Neural crest cell (in vitro differentiated cells): Measurements from ENCODE around the gene ZSCAN5A. TPM values are rescaled to one million over a fixed set of nuclear protein-coding genes. Genes with fewer than 3 reads are reported as not detected.
"Not testable (repeated sequence)": the region's sequence is repeated elsewhere in the genome, so short reads cannot be mapped to it uniquely, and the experiment has no call there.

Experiments
- DNase-seq: peaks from one replicate; pipeline ENCODE4 v3.0.0; 2021; ENCODE audit warnings: low read depth, mixed read lengths, low spot score
- H3K27ac Mint-ChIP-seq: one replicate; pipeline ENCODE4 v1.8.0; 2021; ENCODE audit warnings: mild to moderate bottlenecking, mixed read lengths; ENCODE audit not compliant: unreplicated experiment
- H3K27me3 Mint-ChIP-seq: 2 replicates; pipeline ENCODE4 v1.8.0; 2021; ENCODE audit warnings: low read depth, mild to moderate bottlenecking, mixed read lengths
- H3K36me3 Mint-ChIP-seq: 2 replicates; pipeline ENCODE4 v1.8.0; 2021; ENCODE audit warnings: low read depth, mild to moderate bottlenecking, mixed read lengths
- H3K4me1 Mint-ChIP-seq: 2 replicates; pipeline ENCODE4 v1.8.0; 2021; ENCODE audit warnings: mixed read lengths
- H3K4me3 Mint-ChIP-seq: one replicate; pipeline ENCODE4 v1.8.0; 2021; ENCODE audit warnings: mild to moderate bottlenecking, mixed read lengths
- H3K9me3 Mint-ChIP-seq: 2 replicates; pipeline ENCODE4 v1.8.0; 2021; ENCODE audit warnings: mixed read lengths
- total RNA-seq: library from RNA; stranded (reverse); gene quantifications from 2 replicates; pipeline ENCODE4 v1.2.1, GENCODE V29; 2021
- TF ChIP-seq, protein P1 (sequence below): fragments of 200-600 bp; sonication (generic); conservative IDR thresholded peaks from 2 replicates; pipeline ENCODE4 v1.5.0; 2021; ENCODE audit warnings: antibody characterized with exemption, mild to moderate bottlenecking

Gene ZSCAN5A
- total RNA-seq, 1 donor from 2014 or later = 14.7 TPM

DNA sequence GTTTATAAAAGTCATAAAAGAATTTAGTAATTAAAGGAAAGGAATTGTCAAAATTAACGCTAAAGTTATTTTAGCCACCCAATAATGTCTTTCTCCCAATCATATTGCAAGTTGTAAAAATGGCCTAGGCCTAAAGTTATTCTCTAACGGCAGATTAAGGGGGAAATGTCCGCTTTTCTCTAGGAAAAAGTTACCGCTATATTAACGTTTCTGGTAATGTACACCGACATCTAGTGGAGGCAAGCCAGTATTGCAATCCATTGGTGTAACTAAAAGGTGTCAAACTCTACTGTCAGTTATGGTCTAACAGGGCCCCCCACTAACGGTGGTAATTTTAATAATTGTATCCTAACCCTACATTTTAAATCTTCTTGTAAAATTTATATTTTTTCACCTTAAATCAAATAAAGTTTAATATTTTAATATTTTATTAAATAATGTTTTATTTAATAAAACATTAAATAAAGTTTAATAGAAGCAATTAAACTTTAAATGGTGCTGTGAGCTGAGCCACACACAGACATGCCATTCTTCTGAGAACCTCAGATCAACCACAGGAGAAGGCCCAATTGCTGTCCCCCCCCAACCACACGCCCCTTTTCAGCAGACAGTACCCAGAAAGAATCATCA, 35.9 kb upstream of the ZSCAN5A start:
- H3K27me3 Mint-ChIP-seq = peaks cover 2% of the 10 kb centered on the region
- H3K4me3 Mint-ChIP-seq = no peak overlapping the region
- no peaks in the 10 kb centered on the region for H3K4me1 Mint-ChIP-seq
- H3K27ac Mint-ChIP-seq = no peak overlapping the region
- peaks cover 10% of the 10 kb centered on the region for H3K9me3 Mint-ChIP-seq
- TF ChIP-seq, protein P1, sequence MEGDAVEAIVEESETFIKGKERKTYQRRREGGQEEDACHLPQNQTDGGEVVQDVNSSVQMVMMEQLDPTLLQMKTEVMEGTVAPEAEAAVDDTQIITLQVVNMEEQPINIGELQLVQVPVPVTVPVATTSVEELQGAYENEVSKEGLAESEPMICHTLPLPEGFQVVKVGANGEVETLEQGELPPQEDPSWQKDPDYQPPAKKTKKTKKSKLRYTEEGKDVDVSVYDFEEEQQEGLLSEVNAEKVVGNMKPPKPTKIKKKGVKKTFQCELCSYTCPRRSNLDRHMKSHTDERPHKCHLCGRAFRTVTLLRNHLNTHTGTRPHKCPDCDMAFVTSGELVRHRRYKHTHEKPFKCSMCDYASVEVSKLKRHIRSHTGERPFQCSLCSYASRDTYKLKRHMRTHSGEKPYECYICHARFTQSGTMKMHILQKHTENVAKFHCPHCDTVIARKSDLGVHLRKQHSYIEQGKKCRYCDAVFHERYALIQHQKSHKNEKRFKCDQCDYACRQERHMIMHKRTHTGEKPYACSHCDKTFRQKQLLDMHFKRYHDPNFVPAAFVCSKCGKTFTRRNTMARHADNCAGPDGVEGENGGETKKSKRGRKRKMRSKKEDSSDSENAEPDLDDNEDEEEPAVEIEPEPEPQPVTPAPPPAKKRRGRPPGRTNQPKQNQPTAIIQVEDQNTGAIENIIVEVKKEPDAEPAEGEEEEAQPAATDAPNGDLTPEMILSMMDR = peak; percentile 83
- H3K36me3 Mint-ChIP-seq = peaks cover 5% of the 10 kb centered on the region
- peak; percentile 31 for DNase-seq

DNA sequence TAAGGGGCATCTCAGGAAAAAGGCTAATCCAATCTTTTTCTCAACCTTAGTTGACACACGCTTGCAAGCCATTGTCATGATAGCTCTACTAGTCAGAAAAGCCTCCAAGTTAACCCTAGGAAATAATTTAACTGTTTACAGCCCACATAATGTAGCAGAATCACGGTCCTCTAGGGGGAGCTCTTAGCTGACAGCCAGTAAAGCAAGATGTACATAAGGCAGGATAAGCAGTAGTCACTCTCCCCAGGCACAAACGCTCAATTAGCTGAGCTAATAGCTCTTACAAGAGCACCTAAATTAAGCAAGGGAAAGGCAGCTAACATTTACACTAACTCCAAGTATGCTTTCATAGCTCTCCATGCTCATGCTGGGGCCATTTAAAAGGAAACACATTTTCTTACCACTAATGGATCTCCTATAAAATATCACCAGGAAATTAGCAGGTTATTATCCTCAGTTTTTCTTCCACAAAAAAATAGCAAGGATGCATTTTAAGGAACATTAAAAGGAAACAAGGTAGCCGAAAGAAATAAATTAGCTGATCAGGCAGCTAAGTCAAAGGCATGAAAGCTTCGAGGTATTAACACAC, 33.7 kb upstream of the ZSCAN5A start:
- no peak for DNase-seq
- no peak overlapping the region for H3K27ac Mint-ChIP-seq
- TF ChIP-seq, protein P1 = peak; percentile 42

DNA sequence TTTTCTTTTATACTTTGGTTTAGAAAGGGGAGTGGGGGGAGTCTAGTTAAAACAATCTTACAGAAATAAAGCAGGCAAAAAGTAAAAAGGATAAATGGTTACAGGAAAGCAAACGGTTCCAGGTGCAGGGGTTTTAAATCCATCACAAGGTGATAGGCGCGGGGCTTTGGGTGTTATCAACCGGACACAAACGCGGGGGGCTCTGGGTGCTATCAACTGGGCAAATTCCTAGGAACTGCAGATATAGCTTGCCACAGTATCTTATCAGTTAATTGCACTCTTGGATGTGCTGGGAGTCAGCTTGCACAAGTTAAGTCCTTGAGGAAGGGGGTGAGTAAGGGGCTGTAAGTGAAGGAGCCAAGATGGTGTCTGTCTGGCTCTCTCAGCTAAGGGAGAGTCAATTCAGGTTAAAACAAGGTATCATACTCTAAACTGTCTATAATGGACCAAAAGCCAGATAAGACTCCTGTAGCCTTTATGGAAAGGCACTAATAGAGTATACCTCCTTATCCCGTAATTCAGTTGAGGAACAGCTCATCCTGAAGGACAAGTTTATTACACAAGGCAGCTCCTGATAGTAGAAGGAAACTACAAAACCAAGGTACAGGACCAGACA, 32.6 kb upstream of the ZSCAN5A start:
- H3K4me3 Mint-ChIP-seq = no peak overlapping the region
- H3K9me3 Mint-ChIP-seq = peaks cover 15% of the 10 kb centered on the region
- no peak overlapping the region for H3K27ac Mint-ChIP-seq
- H3K36me3 Mint-ChIP-seq = peaks cover 15% of the 10 kb centered on the region
- H3K27me3 Mint-ChIP-seq = peaks cover 2% of the 10 kb centered on the region
- DNase-seq = no peak
- H3K4me1 Mint-ChIP-seq = no peaks in the 10 kb centered on the region
- TF ChIP-seq, protein P1 = no peak

More for the DNA sequence above, 33.7 kb upstream of the ZSCAN5A start:
- H3K27me3 Mint-ChIP-seq = peaks cover 2% of the 10 kb centered on the region
- H3K36me3 Mint-ChIP-seq = peaks cover 6% of the 10 kb centered on the region
- no peaks in the 10 kb centered on the region for H3K4me1 Mint-ChIP-seq
- no peak overlapping the region for H3K4me3 Mint-ChIP-seq
- peaks cover 12% of the 10 kb centered on the region for H3K9me3 Mint-ChIP-seq

DNA sequence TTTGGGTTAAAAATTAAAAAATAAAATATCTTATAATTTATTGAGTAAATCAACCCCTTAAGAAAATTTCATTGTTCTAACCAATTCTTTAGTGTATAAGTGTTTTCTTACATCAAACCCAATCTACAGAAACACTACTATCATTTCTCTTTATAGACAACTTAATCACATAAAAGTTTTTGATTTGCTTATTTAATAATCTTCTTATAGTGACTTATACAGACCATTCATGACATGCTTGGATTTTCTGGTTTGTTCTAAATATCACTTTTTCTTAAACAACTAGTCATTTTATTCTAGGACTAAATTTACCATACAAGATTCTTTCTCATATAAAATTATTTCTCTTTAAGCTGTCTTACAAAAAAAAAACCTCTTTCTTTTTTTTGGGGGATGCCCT, 27.3 kb upstream of the ZSCAN5A start:
- no peak overlapping the region for H3K4me3 Mint-ChIP-seq
- TF ChIP-seq, protein P1 = no peak
- no peaks in the 10 kb centered on the region for H3K27me3 Mint-ChIP-seq
- no peaks in the 10 kb centered on the region for H3K4me1 Mint-ChIP-seq
- H3K27ac Mint-ChIP-seq = no peak overlapping the region
- H3K9me3 Mint-ChIP-seq = peaks cover 19% of the 10 kb centered on the region
- DNase-seq = no peak
- peaks cover 24% of the 10 kb centered on the region for H3K36me3 Mint-ChIP-seq

DNA sequence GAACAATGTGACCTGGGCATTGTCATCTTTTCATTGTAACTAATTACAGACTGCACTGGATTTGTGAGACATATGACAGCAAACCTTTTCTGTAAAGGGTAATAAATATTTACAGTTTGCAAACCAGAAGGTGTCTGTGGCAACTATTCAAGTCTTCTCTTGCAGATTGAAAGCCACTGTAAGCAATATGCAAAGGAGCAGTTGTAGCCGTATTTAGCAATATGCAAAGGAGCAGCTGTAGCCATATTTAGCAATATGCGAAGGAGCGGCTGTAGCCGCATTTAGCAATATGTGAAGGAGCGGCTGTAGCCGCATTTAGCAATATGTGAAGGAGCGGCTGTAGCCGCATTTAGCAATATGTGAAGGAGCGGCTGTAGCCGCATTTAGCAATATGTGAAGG, 24.4 kb upstream of the ZSCAN5A start:
- Mint-ChIP-seq H3K9me3 (peaks cover 20% of the 10 kb centered on the region), H3K36me3 (peaks cover 23% of the 10 kb centered on the region)
- H3K4me3 Mint-ChIP-seq, DNase-seq, H3K27ac Mint-ChIP-seq, H3K4me1 Mint-ChIP-seq, H3K27me3 Mint-ChIP-seq: not testable (repeated sequence)

DNA sequence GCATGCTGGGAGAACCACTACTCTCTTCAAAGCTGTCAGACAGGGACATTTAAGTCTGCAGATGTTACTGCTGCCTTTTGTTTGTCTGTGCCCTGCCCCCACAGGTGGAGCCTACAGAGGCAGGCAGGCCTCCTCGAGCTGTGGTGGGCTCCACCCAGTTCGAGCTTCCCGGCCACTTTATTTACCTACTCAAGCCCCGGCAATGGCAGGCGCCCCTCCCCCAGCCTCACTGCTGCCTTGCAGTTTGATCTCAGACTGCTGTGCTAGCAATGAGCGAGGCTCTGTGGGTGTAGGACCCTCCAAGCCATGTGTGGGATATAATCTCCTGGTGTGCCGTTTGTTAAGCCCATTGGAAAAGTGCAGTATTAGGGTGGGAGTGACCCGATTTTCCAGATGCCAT, 22.4 kb upstream of the ZSCAN5A start:
- H3K27me3 Mint-ChIP-seq, H3K4me3 Mint-ChIP-seq, DNase-seq, H3K27ac Mint-ChIP-seq, H3K4me1 Mint-ChIP-seq: not testable (repeated sequence)
- Mint-ChIP-seq H3K9me3 (peaks cover 15% of the 10 kb centered on the region), H3K36me3 (peaks cover 14% of the 10 kb centered on the region)

DNA sequence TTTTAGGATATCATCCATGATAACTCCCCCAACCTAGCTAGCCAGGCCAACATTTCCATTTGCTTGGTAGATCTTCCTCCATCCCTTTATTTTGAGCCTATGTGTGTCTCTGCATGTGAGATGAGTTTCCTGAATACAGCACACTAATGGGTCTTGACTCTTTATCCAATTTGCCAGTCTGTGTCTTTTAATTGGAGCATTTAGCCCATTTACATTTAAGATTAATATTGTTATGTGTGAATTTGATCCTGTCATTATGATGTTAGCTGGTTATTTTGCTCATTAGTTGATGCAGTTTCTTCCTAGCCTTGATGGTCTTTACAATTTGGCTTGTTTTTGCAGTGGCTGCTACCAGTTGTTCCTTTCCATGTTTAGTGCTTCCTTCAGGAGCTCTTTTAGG, 20.7 kb upstream of the ZSCAN5A start:
- not testable (repeated sequence) for H3K4me1 Mint-ChIP-seq, H3K36me3 Mint-ChIP-seq, DNase-seq

More for the DNA sequence above, 20.7 kb upstream of the ZSCAN5A start:
- H3K27ac Mint-ChIP-seq, H3K4me3 Mint-ChIP-seq: not testable (repeated sequence)
- H3K9me3 Mint-ChIP-seq = peaks cover 11% of the 10 kb centered on the region
- H3K27me3 Mint-ChIP-seq = peaks cover 11% of the 10 kb centered on the region
